HepG2 (cell line): Measurements from ENCODE around the gene ADH4. TPM values are rescaled to one million over a fixed set of nuclear protein-coding genes. Genes with fewer than 3 reads are reported as not detected.

Experiments
- ATAC-seq: fragments of 200-7000 bp; cut with Tn5 transposase; 3 replicates; pipeline ENCODE4 v1.9.1; 2020; ENCODE audit warnings: mild to moderate bottlenecking, moderate library complexity
- BruUV-seq: library from RNA; stranded (reverse); fragments of 400-500 nt; replicated peaks from 2 replicates; lab custom pipeline; 2021; lab: Mats Ljungman, UMichigan
- CTCF ChIA-PET: fragments of 300-600 bp; formaldehyde crosslinking; extraction: SDS; loops from one replicate; lab custom pipeline; 2021; ENCODE audit warnings: low total read pairs, inconsistent platforms, low intra/inter-chr PET ratio; lab: Yijun Ruan, JAX
- POLR2A ChIA-PET: fragments of 350-600 bp; sonication (Branson Sonifier 250); formaldehyde crosslinking; loops from one replicate; lab custom pipeline; 2020; ENCODE audit warnings: antibody characterized with exemption, inconsistent platforms; lab: Yijun Ruan, JAX
- DNase-seq: peaks from one replicate; pipeline ENCODE4 v3.0.0-alpha.2; 2015; ENCODE audit warnings: low spot score
- FAIRE-seq: peaks from 3 replicates; lab custom pipeline; 2011; peaks lifted over from hg19 to GRCh38; lab: Jason Lieb, UNC
- H2AFZ ChIP-seq: one replicate; pipeline ENCODE4 v1.6.1; 2011; ENCODE audit warnings: low read length, inconsistent platforms
- H3K27ac ChIP-seq: fragments of 300-600 bp; 3 replicates; pipeline ENCODE4 v1.8.0; 2011; ENCODE audit warnings: mixed run types, mild to moderate bottlenecking, mixed read lengths, low read length, inconsistent platforms; ENCODE audit not compliant: insufficient read depth; ENCODE audit errors: extremely low read length
- H3K27me3 ChIP-seq, 2 experiments: fragments of 200-600 bp in 1 of 2; 2 replicates in 1 of 2; 3 replicates in 1 of 2; pipeline versions ENCODE4 v1.6.0 to v1.8.0; 2011; ENCODE audit warnings: low read length in 2 of 2, mild to moderate bottlenecking in 2 of 2, moderate library complexity in 2 of 2, inconsistent platforms in 1 of 2; ENCODE audit not compliant: insufficient read depth in 2 of 2, control insufficient read depth in 1 of 2
- H3K36me3 ChIP-seq, 2 experiments: fragments of 200-600 bp in 1 of 2; replicated peaks in 1 of 2; 2 replicates in 1 of 2; 3 replicates in 1 of 2; pipeline versions ENCODE4 v1.5.1 to v1.8.0; 2011; ENCODE audit warnings: low read length in 2 of 2, inconsistent platforms in 1 of 2; ENCODE audit not compliant: insufficient read depth in 2 of 2, control insufficient read depth in 1 of 2
- H3K4me1 ChIP-seq: 2 replicates; pipeline ENCODE4 v1.5.1; 2012; ENCODE audit warnings: low read length, inconsistent platforms; ENCODE audit not compliant: insufficient read depth
- H3K4me2 ChIP-seq: 2 replicates; pipeline ENCODE4 v1.6.0; 2011; ENCODE audit warnings: low read depth, low read length, inconsistent platforms
- H3K4me3 ChIP-seq, 3 experiments: fragments of 200-600 bp in 1 of 3; sonication (generic), shearing (Covaris generic) in 1 of 3; replicated peaks in 1 of 3; 2 replicates each; pipeline ENCODE4 v1.5.1; 2011 to 2016; ENCODE audit warnings: low read length in 3 of 3, inconsistent platforms in 2 of 3, low read depth in 2 of 3, mild to moderate bottlenecking in 2 of 3, control low read depth in 1 of 3, mixed read lengths in 1 of 3; ENCODE audit not compliant: insufficient read depth in 1 of 3
- H3K79me2 ChIP-seq: one replicate; pipeline ENCODE4 v1.6.1; 2011; ENCODE audit warnings: low read length, inconsistent platforms; ENCODE audit not compliant: insufficient read depth
- H3K9ac ChIP-seq: 2 replicates; pipeline ENCODE4 v1.6.0; 2011; ENCODE audit warnings: mild to moderate bottlenecking, low read depth, low read length, inconsistent platforms; ENCODE audit not compliant: insufficient read depth
- H3K9me3 ChIP-seq: 2 replicates; pipeline ENCODE4 v1.5.1; 2012; ENCODE audit warnings: mild to moderate bottlenecking, low read length
- H4K20me1 ChIP-seq: 2 replicates; pipeline ENCODE4 v1.6.0; 2011; ENCODE audit warnings: inconsistent platforms, mild to moderate bottlenecking, low read length, moderate library complexity; ENCODE audit not compliant: insufficient read depth
- ARID5B ChIP-seq: IDR thresholded peaks from 2 replicates; pipeline ENCODE4 v1.4.0; 2020; ENCODE audit warnings: mild to moderate bottlenecking, missing genetic modification reagents
- BHLHE40 ChIP-seq: IDR thresholded peaks from 2 replicates; pipeline ENCODE4 v1.6.1; 2011; ENCODE audit warnings: low read length, improper control_type of control experiment
- GABPA ChIP-seq, 2 experiments: IDR thresholded peaks; 2 replicates each; pipeline ENCODE4 v1.6.1; 2011 to 2016; ENCODE audit warnings: low read depth in 2 of 2, low read length in 1 of 2, missing biosample characterization in 1 of 2, missing genetic modification characterization in 1 of 2
- HNF1B ChIP-seq: sonication (generic); formaldehyde crosslinking; IDR thresholded peaks from 2 replicates; pipeline ENCODE4 v1.5.1; 2020; ENCODE audit warnings: mild to moderate bottlenecking, moderate library complexity, missing genetic modification reagents
- JARID2 ChIP-seq: sonication (generic); formaldehyde crosslinking; IDR thresholded peaks from 2 replicates; pipeline ENCODE4 v1.8.1; 2023; ENCODE audit warnings: missing genetic modification reagents, inconsistent platforms; ENCODE audit not compliant: insufficient replicate concordance
- MBNL3 ChIP-seq: fragments of 250-450 bp; sonication (Bioruptor Pico); conservative IDR thresholded peaks from 2 replicates; pipeline ENCODE4 v1.8.0; 2022; ENCODE audit warnings: mild to moderate bottlenecking, inconsistent platforms
- NR2F1 ChIP-seq, 2 experiments: fragments of 450-650 bp in 1 of 2; formaldehyde crosslinking in 1 of 2; IDR thresholded peaks; 2 replicates each; pipeline versions ENCODE4 v1.5.0 to v1.6.1; 2016 to 2020; ENCODE audit warnings: mild to moderate bottlenecking in 1 of 2, missing compliant biosample characterization in 1 of 2, missing genetic modification reagents in 1 of 2, moderate library complexity in 1 of 2
- PBX2 ChIP-seq: IDR thresholded peaks from 2 replicates; pipeline ENCODE4 v1.6.1; 2016; ENCODE audit warnings: control low read depth
- PITX1 ChIP-seq: sonication (generic); formaldehyde crosslinking; IDR thresholded peaks from 2 replicates; pipeline ENCODE4 v1.5.1; 2020; ENCODE audit warnings: mild to moderate bottlenecking, missing genetic modification reagents
- POLR2A ChIP-seq, 2 experiments: IDR thresholded peaks; 2 replicates each; pipeline ENCODE4 v1.6.1; 2011; ENCODE audit warnings: low read depth in 2 of 2, low read length in 2 of 2, mild to moderate bottlenecking in 1 of 2, moderate library complexity in 1 of 2; ENCODE audit not compliant: insufficient read depth in 1 of 2
- SATB2 ChIP-seq: sonication (generic); formaldehyde crosslinking; IDR thresholded peaks from 2 replicates; pipeline ENCODE4 v1.5.0; 2020; ENCODE audit warnings: missing genetic modification reagents
- SP140L ChIP-seq: sonication (generic); formaldehyde crosslinking; IDR thresholded peaks from 2 replicates; pipeline ENCODE4 v1.4.0; 2020; ENCODE audit warnings: missing genetic modification reagents, borderline replicate concordance
- SRY ChIP-seq: sonication (generic); formaldehyde crosslinking; IDR thresholded peaks from 2 replicates; pipeline ENCODE4 v1.8.0; 2022; ENCODE audit warnings: mild to moderate bottlenecking, missing genetic modification reagents
- ZFP36 ChIP-seq: fragments of 150-350 bp; IDR thresholded peaks from 2 replicates; pipeline ENCODE4 v1.6.1; 2018; ENCODE audit warnings: borderline replicate concordance, low read length, low read depth; ENCODE audit not compliant: partially characterized antibody
- ZFP37 ChIP-seq: sonication (generic); formaldehyde crosslinking; IDR thresholded peaks from 2 replicates; pipeline ENCODE4 v1.4.0; 2020; ENCODE audit warnings: missing genetic modification reagents, borderline replicate concordance
- ZMYM4 ChIP-seq: sonication (generic); formaldehyde crosslinking; IDR thresholded peaks from 2 replicates; pipeline ENCODE4 v1.8.1; 2023; ENCODE audit warnings: mild to moderate bottlenecking, missing genetic modification reagents
- ZNF766 ChIP-seq: sonication (generic); formaldehyde crosslinking; IDR thresholded peaks from 2 replicates; pipeline ENCODE4 v1.5.0; 2020; ENCODE audit warnings: missing genetic modification reagents, borderline replicate concordance
- ZSCAN21 ChIP-seq: sonication (generic); formaldehyde crosslinking; IDR thresholded peaks from 2 replicates; pipeline ENCODE4 v1.8.0; 2022; ENCODE audit warnings: mild to moderate bottlenecking, missing genetic modification reagents, moderate library complexity, borderline replicate concordance
- WGBS: methylation state at CpG from one replicate; pipeline ENCODE4 v1.1.6; 2017; ENCODE audit warnings: low lambda C conversion rate; 5-methylcytosine and 5-hydroxymethylcytosine counted together
- in situ Hi-C: cut with HindIII; loops from 2 replicates; pipeline ENCODE4 v1.10.0; 2017; ENCODE audit warnings: low pct_unique_long_range_greater_than_20kb; ENCODE audit not compliant: extremely low pct_ligation_motif_present
- intact Hi-C: fragments of 100-400 bp; cut with micrococcal nuclease; formaldehyde crosslinking; loops from one replicate; pipeline ENCODE4 v1.10.0; 2022; ENCODE audit not compliant: unreplicated experiment
- polyA plus RNA-seq, 8 experiments: library from polyadenylated mRNA; depleted of rRNA in 3 of 8; stranded (reverse) in 7 of 8; unstranded in 1 of 8; fragments of >200 nt; fragmentation: Illumina TruSeq in 4 of 8; extraction: Trizol in 4 of 8; gene quantifications; 2 replicates each; pipeline versions ENCODE4 v1.2.1 to v1.2.3, GENCODE V29; 2011 to 2016; ENCODE audit warnings: low read depth in 4 of 8, missing spikeins in 1 of 8, mixed read lengths in 1 of 8; ENCODE audit not compliant: insufficient read depth in 1 of 8
- total RNA-seq, 5 experiments: library from RNA; depleted of rRNA; stranded (reverse); fragments of >200 nt; fragmentation: Illumina TruSeq; extraction: Trizol; gene quantifications; 2 replicates each; pipeline ENCODE4 v1.2.3, GENCODE V29; 2016; ENCODE audit warnings: low read depth in 1 of 5

The ADH4 gene
- total and polyA plus RNA-seq, 2 of the 13 experiments (the other 11 are each of a cell fraction or from before 2014, with no cell fraction given) = 24.3 to 31.1 TPM

GRCh38 chr4:99151995-99152394 is 7.9 kb upstream of the ADH4 start (continued):
- TF ChIP-seq ARID5B (CRISPR knock-in tag) = no peak
- no peak for TF ChIP-seq POLR2A (IDR thresholded peaks at IDR 0.05; ENCODE audit: insufficient read depth in 1 of 2, low read depth in 2 of 2, low read length in 2 of 2)

GRCh38 chr4:99151452-99151851 is 7.4 kb upstream of the ADH4 start:
- 96% methylated on average over 3 of the region's 3 CpGs for WGBS
- Histone ChIP-seq H3K36me3 (no peaks in the 10 kb centered on the region), H3K4me2 (no peak overlapping the region), H3K4me1 (peaks cover 41% of the 10 kb centered on the region), H3K79me2 (no peaks in the 10 kb centered on the region), H3K27me3 (no peaks in the 10 kb centered on the region), H3K9ac (no peak overlapping the region), H3K9me3 (peaks cover 25% of the 10 kb centered on the region), H3K27ac (no peak overlapping the region), H4K20me1 (no peaks in the 10 kb centered on the region), H3K4me3 (no peak overlapping the region), H2AFZ (no peak overlapping the region)
- DNase-seq (no peak), FAIRE-seq (no peak), ATAC-seq (no peak)
- POLR2A ChIA-PET = no interaction called here
- BruUV-seq = no TSS peak
- intact Hi-C loops = no loop called here
- in situ Hi-C loops = no loop called here
- CTCF ChIA-PET = no interaction called here
- TF ChIP-seq ZMYM4 (CRISPR knock-in tag) = no peak
- TF ChIP-seq ZNF766 (CRISPR knock-in tag) = no peak
- no peak for TF ChIP-seq SATB2
- no peak for TF ChIP-seq ZSCAN21 (CRISPR knock-in tag)
- no peak for TF ChIP-seq SP140L (CRISPR knock-in tag)
- no peak for TF ChIP-seq SRY (CRISPR knock-in tag)
- TF ChIP-seq ZFP37 (CRISPR knock-in tag) = no peak
- no peak for TF ChIP-seq JARID2 (CRISPR knock-in tag)
- no peak for TF ChIP-seq GABPA (IDR thresholded peaks at IDR 0.05; ENCODE audit: low read depth, low read length)
- no peak for TF ChIP-seq GABPA (CRISPR knock-in tag; IDR thresholded peaks at IDR 0.05; ENCODE audit: low read depth)
- TF ChIP-seq ZFP36 = no peak
- no peak for TF ChIP-seq MBNL3
- no peak for TF ChIP-seq PITX1
- TF ChIP-seq BHLHE40 = no peak
- TF ChIP-seq HNF1B (CRISPR knock-in tag) = no peak
- no peak for TF ChIP-seq NR2F1 (CRISPR knock-in tag; IDR thresholded peaks at IDR 0.05)
- no peak for TF ChIP-seq PBX2
